Muscle layer of colon (tissue), 2 donors: ENCODE results near the gene SHISA9.

Experiments
- H3K27ac ChIP-seq: one replicate; pipeline ENCODE4 v1.7.0; 2013; ENCODE audit warnings: low read depth, mild to moderate bottlenecking, low read length, moderate library complexity
- H3K27me3 ChIP-seq, 2 donors: one replicate each; pipeline ENCODE4 v1.7.0; 2013; ENCODE audit warnings: low read length in 2 of 2, mild to moderate bottlenecking in 2 of 2; ENCODE audit not compliant: insufficient read depth in 2 of 2, control insufficient read depth in 1 of 2
- H3K36me3 ChIP-seq: one replicate; pipeline ENCODE4 v1.7.0; 2013; ENCODE audit warnings: mild to moderate bottlenecking, low read length; ENCODE audit not compliant: insufficient read depth
- H3K4me1 ChIP-seq: one replicate; pipeline ENCODE4 v1.7.0; 2013; ENCODE audit warnings: mild to moderate bottlenecking, low read length; ENCODE audit not compliant: insufficient read depth
- H3K4me3 ChIP-seq, 2 donors: one replicate each; pipeline ENCODE4 v1.7.0; 2013; ENCODE audit warnings: low read length in 2 of 2, low read depth in 1 of 2, mild to moderate bottlenecking in 1 of 2, moderate library complexity in 1 of 2
- H3K9ac ChIP-seq: one replicate; pipeline ENCODE4 v1.7.0; 2013; ENCODE audit warnings: low read length
- H3K9me3 ChIP-seq: one replicate; pipeline ENCODE4 v1.7.0; 2013; ENCODE audit warnings: mild to moderate bottlenecking, low read length
- donor health status: abdominal sarcoma.
- donor health status: Adenocarcinoma of cecum.

Gene SHISA9

DNA sequence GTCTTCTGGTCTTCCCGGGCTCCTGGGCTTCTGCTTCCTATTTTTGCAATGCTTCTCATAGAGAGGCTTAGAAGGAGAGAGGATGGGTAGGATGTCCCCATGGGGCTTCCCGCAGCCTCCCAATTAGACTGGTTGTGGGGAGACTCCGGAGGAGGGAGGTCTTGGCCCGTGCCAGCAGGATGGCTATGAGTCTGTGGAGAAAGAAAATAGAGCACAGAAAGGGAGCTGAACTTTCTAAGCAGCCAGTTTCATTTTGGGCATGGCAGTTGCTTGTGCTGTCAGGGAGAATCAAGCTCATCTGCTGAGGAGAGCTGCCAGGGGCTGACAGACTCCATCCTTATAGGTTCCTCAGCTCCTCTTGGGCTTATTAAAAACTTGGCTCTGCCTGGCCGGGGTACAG lies 204.0 kb downstream of the SHISA9 start:
- no peaks in the 10 kb centered on the region for H3K4me1 ChIP-seq
- H3K36me3 ChIP-seq = no peaks in the 10 kb centered on the region
- H3K9ac ChIP-seq = no peak overlapping the region
- no peak overlapping the region for H3K4me3 ChIP-seq
- H3K27me3 ChIP-seq = no peaks in the 10 kb centered on the region
- H3K9me3 ChIP-seq = no peaks in the 10 kb centered on the region
- H3K27ac ChIP-seq = no peak overlapping the region

DNA sequence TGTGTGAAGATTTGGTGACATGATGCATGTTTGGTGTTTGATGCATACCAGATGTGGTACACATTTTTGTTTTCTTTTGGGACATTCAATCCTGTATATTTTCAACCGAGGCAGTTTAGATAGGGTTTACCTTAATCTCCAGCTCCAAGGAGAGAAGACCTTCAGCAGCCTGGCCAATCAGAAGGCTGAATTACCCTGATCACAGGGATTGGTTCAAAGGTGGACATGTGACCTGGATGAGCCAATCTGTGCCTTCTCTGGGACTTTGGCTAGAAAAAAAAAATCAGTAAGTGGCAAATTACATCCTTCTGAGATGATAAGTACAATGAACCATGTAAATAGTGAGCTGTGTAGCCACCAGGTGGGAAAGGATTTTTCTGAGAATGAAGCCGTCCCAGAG lies 205.1 kb downstream of the SHISA9 start:
- Histone ChIP-seq H3K9me3 (no peaks in the 10 kb centered on the region), H3K9ac (no peak overlapping the region), H3K4me3 (no peak overlapping the region)

DNA sequence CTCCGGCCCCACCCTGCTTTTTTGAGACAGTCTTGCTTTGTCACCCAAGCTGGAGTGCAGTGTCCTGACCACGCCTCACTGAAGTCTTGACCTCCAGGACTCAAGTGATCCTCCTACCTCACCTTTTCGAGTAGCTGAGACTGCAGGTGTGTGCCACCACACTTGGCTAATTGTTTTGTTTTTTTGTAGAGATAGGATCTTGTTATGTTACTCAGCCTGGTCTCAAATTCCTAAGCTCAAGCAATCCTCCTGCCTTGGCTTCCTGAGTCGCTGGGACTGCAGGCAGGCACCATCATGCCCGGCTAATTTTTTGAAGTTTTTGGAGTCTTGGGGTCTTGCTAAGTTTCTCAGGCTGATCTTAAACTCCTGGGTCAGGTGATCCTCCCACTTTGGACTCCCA lies 206.7 kb downstream of the SHISA9 start:
- H3K27me3 ChIP-seq = no peaks in the 10 kb centered on the region
- H3K36me3 ChIP-seq = no peaks in the 10 kb centered on the region
- H3K27ac ChIP-seq = no peak overlapping the region
- H3K9me3 ChIP-seq = no peaks in the 10 kb centered on the region
- no peaks in the 10 kb centered on the region for H3K4me1 ChIP-seq
- no peak overlapping the region for H3K9ac ChIP-seq
- no peak overlapping the region for H3K4me3 ChIP-seq

More for the DNA sequence above, 205.1 kb downstream of the SHISA9 start:
- Histone ChIP-seq H3K27ac (no peak overlapping the region), H3K27me3 (no peaks in the 10 kb centered on the region), H3K36me3 (no peaks in the 10 kb centered on the region), H3K4me1 (no peaks in the 10 kb centered on the region)

DNA sequence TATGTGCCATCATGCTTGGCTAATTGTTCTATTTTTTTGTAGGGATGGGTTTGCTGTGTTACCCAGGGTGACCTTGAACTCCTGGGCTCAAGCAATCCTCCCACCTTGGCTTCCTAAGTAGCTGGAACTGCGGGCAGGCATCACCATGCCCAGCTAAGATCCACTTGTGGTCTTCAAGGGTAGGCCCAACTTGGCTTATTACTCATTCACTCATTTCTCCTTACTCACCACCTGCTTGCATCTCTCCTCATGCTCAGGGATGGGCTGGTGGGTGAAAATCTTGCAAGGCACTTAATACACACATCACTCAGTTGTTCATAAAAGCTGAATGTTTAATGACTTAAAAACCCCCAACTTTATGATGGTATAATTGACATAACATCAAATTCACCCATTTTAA lies 207.8 kb downstream of the SHISA9 start:
- Histone ChIP-seq H3K9ac (no peak overlapping the region), H3K27ac (no peak overlapping the region), H3K36me3 (no peaks in the 10 kb centered on the region), H3K4me1 (no peaks in the 10 kb centered on the region), H3K27me3 (no peaks in the 10 kb centered on the region), H3K4me3 (no peak overlapping the region), H3K9me3 (no peaks in the 10 kb centered on the region)

DNA sequence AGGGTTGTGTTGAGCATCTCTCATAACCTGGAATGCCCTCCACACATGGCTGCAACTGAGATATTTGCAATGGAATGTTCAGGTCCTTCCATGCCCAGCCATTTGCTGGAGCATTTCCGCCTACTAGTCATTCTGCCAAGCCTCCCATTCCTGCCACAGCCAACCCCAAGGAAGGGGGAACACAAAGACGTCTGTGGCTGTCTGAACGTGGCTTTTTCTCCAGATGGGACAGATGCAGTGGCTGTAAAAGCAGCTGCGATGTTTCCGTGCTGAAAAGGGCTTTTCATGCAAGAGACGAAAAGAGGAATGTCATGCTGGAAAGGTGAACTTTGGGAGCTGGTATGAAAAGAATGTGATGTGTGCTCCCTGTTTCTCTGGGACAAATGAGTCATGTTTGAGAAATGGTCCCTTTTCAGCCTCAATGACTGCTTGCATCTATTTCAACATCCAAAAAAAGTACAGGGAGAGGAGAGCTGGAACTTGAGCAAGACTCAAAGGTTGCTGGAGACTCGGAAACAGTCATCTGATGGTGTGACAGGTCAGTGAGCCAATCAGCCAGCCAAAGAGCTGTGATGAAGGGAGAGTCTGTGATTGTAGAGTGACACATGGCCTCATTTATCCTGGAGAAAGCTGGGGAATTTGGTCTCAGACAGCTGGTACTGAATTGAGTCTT lies 208.9 kb downstream of the SHISA9 start:
- H3K27ac ChIP-seq = no peak overlapping the region
- H3K27me3 ChIP-seq = no peaks in the 10 kb centered on the region
- no peaks in the 10 kb centered on the region for H3K9me3 ChIP-seq
- no peak overlapping the region for H3K9ac ChIP-seq
- H3K4me3 ChIP-seq = no peak overlapping the region
- H3K4me1 ChIP-seq = no peaks in the 10 kb centered on the region
- H3K36me3 ChIP-seq = no peaks in the 10 kb centered on the region

DNA sequence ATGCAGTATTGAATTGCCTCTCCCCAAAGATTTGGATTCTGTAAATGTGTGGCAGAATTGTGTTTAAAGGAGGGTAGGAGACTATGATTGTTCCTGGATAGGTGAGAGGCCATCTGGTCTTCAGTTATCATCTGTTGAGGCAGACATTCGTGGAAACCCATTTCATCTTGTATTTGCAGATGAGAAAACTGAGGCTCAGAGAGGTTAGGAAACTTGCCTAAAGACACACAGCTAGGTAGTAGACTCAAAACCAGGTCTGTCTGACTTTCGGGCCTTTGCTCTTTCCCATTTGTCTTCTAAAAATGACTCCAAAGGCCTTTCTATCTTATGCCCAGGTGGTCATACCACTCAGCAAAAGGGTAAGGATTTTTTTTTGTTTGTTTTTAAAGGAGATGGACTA lies 210.3 kb downstream of the SHISA9 start:
- Histone ChIP-seq H3K9ac (no peak overlapping the region), H3K4me1 (no peaks in the 10 kb centered on the region), H3K4me3 (no peak overlapping the region), H3K27me3 (no peaks in the 10 kb centered on the region), H3K36me3 (no peaks in the 10 kb centered on the region), H3K9me3 (no peaks in the 10 kb centered on the region), H3K27ac (no peak overlapping the region)

DNA sequence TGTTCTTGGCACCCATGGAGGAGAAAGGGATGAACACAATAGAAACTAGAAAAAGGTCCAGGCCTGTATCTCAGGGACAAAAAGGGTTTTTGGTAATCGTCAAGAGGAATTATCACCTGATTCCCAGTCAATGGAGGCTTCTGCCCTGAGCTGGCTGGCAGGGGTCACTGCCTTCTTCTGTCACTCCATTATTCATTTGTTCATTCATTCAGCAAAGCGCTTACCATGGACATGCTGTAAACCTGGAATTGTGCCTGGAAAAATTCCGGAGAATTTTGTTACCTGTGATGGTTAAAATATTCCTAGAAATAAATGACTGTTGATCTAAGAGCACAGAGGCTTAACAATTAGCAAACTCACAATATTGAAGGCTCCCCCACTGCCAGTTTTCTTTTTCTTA lies 212.3 kb downstream of the SHISA9 start:
- no peaks in the 10 kb centered on the region for H3K27me3 ChIP-seq
- H3K27ac ChIP-seq = no peak overlapping the region
- H3K9me3 ChIP-seq = no peaks in the 10 kb centered on the region
- no peak overlapping the region for H3K9ac ChIP-seq
- H3K4me3 ChIP-seq = no peak overlapping the region
- no peaks in the 10 kb centered on the region for H3K36me3 ChIP-seq
- no peaks in the 10 kb centered on the region for H3K4me1 ChIP-seq

DNA sequence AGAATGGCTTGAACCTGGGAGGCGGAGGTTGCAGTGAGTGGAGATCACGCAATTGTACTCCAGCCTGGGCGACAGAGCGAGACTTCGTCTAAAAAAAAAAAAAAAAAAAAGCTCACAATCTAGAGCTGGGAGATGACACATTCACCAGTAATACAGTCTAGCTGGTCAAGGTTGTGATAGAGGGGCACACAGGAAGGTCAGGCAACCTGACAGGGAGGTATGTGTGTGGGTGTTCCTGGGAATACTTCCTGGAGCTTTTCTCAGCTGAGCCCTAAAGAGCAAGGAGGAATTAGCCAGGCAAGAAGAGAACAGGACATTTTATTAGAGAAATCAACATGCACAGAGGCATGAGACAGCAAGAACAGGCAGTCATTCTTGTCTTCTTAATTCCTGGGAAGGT lies 216.7 kb downstream of the SHISA9 start:
- H3K27me3 ChIP-seq = no peaks in the 10 kb centered on the region
- H3K4me3 ChIP-seq = no peak overlapping the region
- no peak overlapping the region for H3K9ac ChIP-seq
- H3K4me1 ChIP-seq = no peaks in the 10 kb centered on the region
- no peaks in the 10 kb centered on the region for H3K36me3 ChIP-seq
- no peaks in the 10 kb centered on the region for H3K9me3 ChIP-seq
- H3K27ac ChIP-seq = no peak overlapping the region

DNA sequence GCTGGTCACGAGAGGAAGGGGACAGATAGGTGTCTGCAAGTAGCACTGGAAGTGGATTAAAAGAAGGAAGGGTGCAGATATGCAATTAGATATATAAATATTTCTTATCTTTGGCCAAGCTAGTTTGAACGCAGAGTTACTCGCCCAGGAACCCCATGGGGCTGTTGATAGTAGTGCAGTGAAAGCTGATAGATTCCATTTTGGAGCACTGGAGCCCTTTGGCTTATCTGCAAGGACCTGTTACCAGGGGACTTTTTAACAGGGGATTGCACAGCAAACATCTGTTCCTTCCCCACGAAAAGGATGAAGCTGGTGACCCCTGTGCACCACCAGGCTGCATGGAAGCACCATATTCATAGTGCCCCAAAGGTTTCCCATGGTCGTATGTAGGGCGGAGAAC lies 218.7 kb downstream of the SHISA9 start:
- H3K4me3 ChIP-seq = no peak overlapping the region
- H3K9me3 ChIP-seq = no peaks in the 10 kb centered on the region
- H3K4me1 ChIP-seq = no peaks in the 10 kb centered on the region
- no peaks in the 10 kb centered on the region for H3K27me3 ChIP-seq
- H3K9ac ChIP-seq = no peak overlapping the region
- H3K27ac ChIP-seq = no peak overlapping the region
- H3K36me3 ChIP-seq = no peaks in the 10 kb centered on the region

DNA sequence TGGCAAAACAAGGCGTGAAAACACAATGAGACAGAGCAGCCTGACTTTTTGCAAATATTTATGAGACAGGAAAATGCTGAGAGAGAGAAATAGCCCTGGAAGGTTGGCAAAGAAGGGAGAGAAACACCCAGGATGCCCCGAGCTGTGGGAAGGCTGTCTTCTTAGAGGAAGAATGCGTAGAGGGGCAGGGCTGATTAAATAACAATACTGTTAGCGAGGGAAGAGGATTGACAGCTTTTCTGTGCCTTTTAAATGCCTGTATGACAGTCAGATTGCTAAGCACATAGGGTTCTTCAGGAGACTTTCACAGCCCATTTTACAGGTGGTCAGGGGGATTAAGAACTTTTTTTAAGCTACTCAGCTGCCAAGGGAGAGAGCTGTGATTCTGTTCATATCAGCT lies 219.2 kb downstream of the SHISA9 start:
- Histone ChIP-seq H3K9me3 (no peaks in the 10 kb centered on the region), H3K4me1 (no peaks in the 10 kb centered on the region), H3K36me3 (no peaks in the 10 kb centered on the region), H3K9ac (no peak overlapping the region), H3K4me3 (no peak overlapping the region), H3K27me3 (no peaks in the 10 kb centered on the region), H3K27ac (no peak overlapping the region)

DNA sequence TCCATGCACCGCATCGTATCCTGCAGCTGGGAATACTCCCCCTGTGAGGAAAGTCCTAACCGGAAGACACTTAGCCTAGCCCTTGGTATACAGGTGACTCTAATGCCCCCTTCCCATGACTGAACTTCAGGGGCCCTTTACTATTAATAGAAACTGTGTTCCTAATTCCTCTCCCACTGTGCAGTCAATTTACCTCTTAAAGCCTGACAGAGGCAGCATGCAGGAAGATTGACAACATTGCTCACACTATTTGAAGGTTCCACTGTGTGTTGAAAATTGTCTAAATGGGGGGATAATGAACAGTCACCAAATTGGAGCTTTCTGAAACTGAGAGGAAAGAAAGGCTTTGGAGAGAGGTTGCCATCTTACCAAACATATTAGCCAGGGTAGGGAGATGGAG lies 222.6 kb downstream of the SHISA9 start:
- H3K9me3 ChIP-seq = no peaks in the 10 kb centered on the region

DNA sequence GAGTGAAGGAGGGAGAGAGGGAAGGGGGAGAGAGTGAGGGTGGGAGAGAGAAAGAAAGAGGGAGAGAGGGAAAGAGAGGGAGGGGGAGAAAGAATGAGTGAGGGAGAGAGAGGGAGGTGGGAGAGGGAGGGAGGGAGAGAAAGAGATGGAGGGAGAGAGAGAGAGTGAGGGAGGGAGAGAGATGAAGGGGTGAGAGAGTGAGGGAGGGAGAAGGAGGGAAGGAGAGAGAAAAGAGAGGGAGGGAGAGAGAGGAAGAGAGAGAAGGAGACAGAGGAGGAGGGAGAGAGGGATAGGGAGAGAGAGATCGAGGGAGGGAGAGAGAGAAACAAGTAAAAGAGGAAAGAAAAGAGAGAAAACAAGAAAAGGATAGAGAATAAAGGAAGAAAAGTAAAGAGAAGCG lies 225.7 kb downstream of the SHISA9 start:
- Histone ChIP-seq H3K9ac (no peak overlapping the region), H3K4me1 (no peaks in the 10 kb centered on the region), H3K9me3 (no peaks in the 10 kb centered on the region), H3K36me3 (no peaks in the 10 kb centered on the region), H3K4me3 (no peak overlapping the region), H3K27ac (no peak overlapping the region), H3K27me3 (no peaks in the 10 kb centered on the region)

More for the DNA sequence above, 222.6 kb downstream of the SHISA9 start:
- no peak overlapping the region for H3K27ac ChIP-seq
- no peaks in the 10 kb centered on the region for H3K36me3 ChIP-seq
- no peaks in the 10 kb centered on the region for H3K4me1 ChIP-seq
- no peaks in the 10 kb centered on the region for H3K27me3 ChIP-seq
- H3K9ac ChIP-seq = no peak overlapping the region
- H3K4me3 ChIP-seq = no peak overlapping the region
